SKM-1 treated with dmso at 0.1 percent for 144 hours (cell line): ENCODE data around the gene ANKRD13D.

Experiments used
- DNase-seq: peaks from one replicate; lab custom pipeline; 2025; ENCODE audit not compliant: unreplicated experiment; lab: John Stamatoyannopoulos, UW

Gene ANKRD13D

GRCh38 chr11:67302571-67303131, 13.5 kb downstream of the ANKRD13D start:
- DNase-seq = no peak

GRCh38 chr11:67303132-67303834, 14.2 kb downstream of the ANKRD13D start, which contains the start of gene SSH3:
Gene SSH3 (plus strand): TSS chr11:67303530. CDS start chr11:67303626, 96 bp downstream.
- DNase-seq = no peak

GRCh38 chr11:67303835-67304411, 14.8 kb downstream of the ANKRD13D start:
- no peak for DNase-seq

- DNase-seq = no peak
These were observed 15.5 kb downstream of the ANKRD13D start for GRCh38 chr11:67304511-67305113.

- no peak for DNase-seq
These were observed 17.9 kb downstream of the ANKRD13D start for GRCh38 chr11:67306769-67307544.

GRCh38 chr11:67307545-67308001, 18.5 kb downstream of the ANKRD13D start:
- no peak for DNase-seq

GRCh38 chr11:67308031-67308866, 19.1 kb downstream of the ANKRD13D start:
- DNase-seq = no peak

GRCh38 chr11:67309166-67309565, 20.1 kb downstream of the ANKRD13D start:
- DNase-seq = no peak

- no peak for DNase-seq
These were observed 20.6 kb downstream of the ANKRD13D start for GRCh38 chr11:67309661-67310061.

- no peak for DNase-seq
These were observed 21.3 kb downstream of the ANKRD13D start for GRCh38 chr11:67310246-67311050.

- DNase-seq = no peak
These were observed 22.0 kb downstream of the ANKRD13D start for GRCh38 chr11:67311051-67311555.

GRCh38 chr11:67311556-67312082, 22.5 kb downstream of the ANKRD13D start:
- DNase-seq = no peak

- peak; percentile 66 for DNase-seq
These were observed 23.3 kb downstream of the ANKRD13D start for GRCh38 chr11:67312187-67313021.

- DNase-seq = no peak
These were observed 24.2 kb downstream of the ANKRD13D start for GRCh38 chr11:67313125-67313890.

GRCh38 chr11:67314218-67314617, 25.1 kb downstream of the ANKRD13D start:
- DNase-seq = no peak

GRCh38 chr11:67315325-67315909, 26.3 kb downstream of the ANKRD13D start:
- no peak for DNase-seq

- DNase-seq = no peak
These were observed 27.7 kb downstream of the ANKRD13D start for GRCh38 chr11:67316882-67317204.
